Measurements from ENCODE around the gene RNASE9. TPM values are rescaled to one million over a fixed set of nuclear protein-coding genes. Genes with fewer than 3 reads are reported as not detected.
"Not testable (repeated sequence)": the region's sequence is repeated elsewhere in the genome, so short reads cannot be mapped to it uniquely, and the experiment has no call there.

The RNASE9 gene
- total RNA-seq, 4 donors from 2014 or later = not detected

GRCh38 chr14:20583142-20583541, 22.3 kb upstream of the RNASE9 start:
- H3K27me3 ChIP-seq = peaks cover 0 to 6% of the 10 kb centered on the region in 2 donors
- DNase-seq = no peak
- H3K4me1 ChIP-seq = no peaks in the 10 kb centered on the region
- no peaks in the 10 kb centered on the region for H3K36me3 ChIP-seq
- TF ChIP-seq POLR2A (IDR thresholded peaks at IDR 0.05) = no peak
- TF ChIP-seq CTCF (IDR thresholded peaks at IDR 0.05) = no peak
- H3K27ac ChIP-seq = no peak overlapping the region
- no peaks in the 10 kb centered on the region for H3K9me3 ChIP-seq
- no peak overlapping the region for H3K4me3 ChIP-seq

- no peaks in the 10 kb centered on the region for H3K9me3 ChIP-seq
- H3K36me3 ChIP-seq = no peaks in the 10 kb centered on the region
- no peak for DNase-seq
- TF ChIP-seq CTCF (IDR thresholded peaks at IDR 0.05) = no peak
- no peak for TF ChIP-seq POLR2A (IDR thresholded peaks at IDR 0.05)
- peaks cover 0 to 6% of the 10 kb centered on the region in 2 donors for H3K27me3 ChIP-seq
- H3K4me3 ChIP-seq = no peak overlapping the region
- H3K4me1 ChIP-seq = no peaks in the 10 kb centered on the region
- H3K27ac ChIP-seq = no peak overlapping the region
These were observed 19.4 kb upstream of the RNASE9 start for GRCh38 chr14:20580242-20580641.

GRCh38 chr14:20578784-20579502, 18.1 kb upstream of the RNASE9 start:
- Histone ChIP-seq H3K27ac (no peak overlapping the region), H3K9me3 (no peaks in the 10 kb centered on the region), H3K4me1 (no peaks in the 10 kb centered on the region), H3K27me3 (peaks cover 0 to 4% of the 10 kb centered on the region in 2 donors), H3K4me3 (no peak overlapping the region), H3K36me3 (no peaks in the 10 kb centered on the region)
- no peak for DNase-seq
- TF ChIP-seq CTCF (IDR thresholded peaks at IDR 0.05) (no peak), POLR2A (IDR thresholded peaks at IDR 0.05) (no peak)

GRCh38 chr14:20578325-20578724, 17.5 kb upstream of the RNASE9 start:
- no peaks in the 10 kb centered on the region for H3K27me3 ChIP-seq
- H3K9me3 ChIP-seq = no peaks in the 10 kb centered on the region
- H3K27ac ChIP-seq = no peak overlapping the region
- TF ChIP-seq CTCF (IDR thresholded peaks at IDR 0.05) (no peak), POLR2A (IDR thresholded peaks at IDR 0.05) (no peak)
- no peaks in the 10 kb centered on the region for H3K36me3 ChIP-seq
- no peak for DNase-seq
- no peak overlapping the region for H3K4me3 ChIP-seq
- no peaks in the 10 kb centered on the region for H3K4me1 ChIP-seq

GRCh38 chr14:20572382-20572990, 11.6 kb upstream of the RNASE9 start:
- not testable (repeated sequence) for H3K36me3 ChIP-seq, H3K27me3 ChIP-seq, DNase-seq, H3K4me3 ChIP-seq, H3K4me1 ChIP-seq, H3K27ac ChIP-seq
- peaks cover 0 to 13% (median 0%) of the 10 kb centered on the region in 4 donors for H3K9me3 ChIP-seq

GRCh38 chr14:20570720-20571119, 9.9 kb upstream of the RNASE9 start:
- not testable (repeated sequence) for H3K27ac ChIP-seq, H3K4me3 ChIP-seq, H3K4me1 ChIP-seq, H3K27me3 ChIP-seq, DNase-seq, H3K36me3 ChIP-seq
- peaks cover 0 to 13% (median 0%) of the 10 kb centered on the region in 4 donors for H3K9me3 ChIP-seq

- H3K4me3 ChIP-seq, H3K36me3 ChIP-seq, H3K27me3 ChIP-seq, DNase-seq, H3K27ac ChIP-seq, H3K4me1 ChIP-seq: not testable (repeated sequence)
- peaks cover 0 to 13% (median 0%) of the 10 kb centered on the region in 4 donors for H3K9me3 ChIP-seq
These were observed 9.0 kb upstream of the RNASE9 start for GRCh38 chr14:20569865-20570264.

All from Peyer's patch (tissue), 4 donors.